Measurements from ENCODE around the gene MOB1A. TPM values are rescaled to one million over a fixed set of nuclear protein-coding genes. Genes with fewer than 3 reads are reported as not detected.

MOB1A gene
- total RNA-seq, 2 donors from 2014 or later, result 26.7 to 37.9 TPM

DNA sequence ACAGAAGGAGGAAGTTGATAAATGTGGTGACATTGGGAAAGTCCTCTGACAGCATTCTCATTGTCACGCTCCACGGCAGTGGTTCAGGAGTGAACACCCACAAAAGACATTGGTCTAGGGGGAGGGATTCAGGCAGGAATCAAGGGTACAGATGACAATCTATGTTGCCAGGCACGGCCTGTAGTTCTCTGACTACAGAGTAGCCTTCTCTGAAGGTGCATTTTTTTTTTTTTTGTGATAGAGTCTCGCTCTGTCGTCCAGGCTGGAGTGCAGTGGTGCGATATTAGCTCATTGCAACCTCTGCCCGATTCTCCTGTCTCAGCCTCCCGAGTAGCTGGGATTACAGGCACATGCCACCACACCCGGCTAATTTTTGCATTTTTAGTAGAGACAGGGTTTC is 7.4 kb upstream of the MOB1A start:
- peak overlapping the region in 1 of 4 donors; percentile 68 for H3K27ac ChIP-seq

DNA sequence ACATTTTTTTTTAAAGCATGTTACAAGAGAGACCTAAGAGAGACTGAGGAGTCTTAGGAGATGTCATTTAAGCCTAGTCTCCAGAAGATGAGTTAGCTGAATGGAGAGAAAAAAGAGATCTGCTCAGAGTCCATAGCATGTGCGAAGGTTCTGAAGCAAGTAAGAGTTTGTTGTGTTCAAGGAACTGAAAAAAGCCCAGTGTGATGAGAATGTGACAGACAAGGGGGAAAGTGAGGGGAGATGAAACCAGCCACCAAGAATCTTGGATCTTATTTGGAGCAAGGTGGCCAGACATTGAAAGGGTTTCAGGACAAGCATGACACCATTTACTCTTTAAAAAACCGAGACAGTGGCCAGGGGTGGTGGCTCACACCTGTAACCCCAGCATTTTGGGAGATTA is 5.2 kb upstream of the MOB1A start:
- Histone ChIP-seq H3K36me3 (replicated peaks in 1 of 2; ENCODE audit: insufficient read depth in 1 of 2, low read depth in 2 of 2) (no peaks in the 10 kb centered on the region), H3K4me3 (no peak overlapping the region), H3K27ac (no peak overlapping the region), H3K27me3 (no peaks in the 10 kb centered on the region), H3K4me1 (peaks cover 5% of the 10 kb centered on the region), H3K9me3 (no peaks in the 10 kb centered on the region)
- TF ChIP-seq, protein P1, sequence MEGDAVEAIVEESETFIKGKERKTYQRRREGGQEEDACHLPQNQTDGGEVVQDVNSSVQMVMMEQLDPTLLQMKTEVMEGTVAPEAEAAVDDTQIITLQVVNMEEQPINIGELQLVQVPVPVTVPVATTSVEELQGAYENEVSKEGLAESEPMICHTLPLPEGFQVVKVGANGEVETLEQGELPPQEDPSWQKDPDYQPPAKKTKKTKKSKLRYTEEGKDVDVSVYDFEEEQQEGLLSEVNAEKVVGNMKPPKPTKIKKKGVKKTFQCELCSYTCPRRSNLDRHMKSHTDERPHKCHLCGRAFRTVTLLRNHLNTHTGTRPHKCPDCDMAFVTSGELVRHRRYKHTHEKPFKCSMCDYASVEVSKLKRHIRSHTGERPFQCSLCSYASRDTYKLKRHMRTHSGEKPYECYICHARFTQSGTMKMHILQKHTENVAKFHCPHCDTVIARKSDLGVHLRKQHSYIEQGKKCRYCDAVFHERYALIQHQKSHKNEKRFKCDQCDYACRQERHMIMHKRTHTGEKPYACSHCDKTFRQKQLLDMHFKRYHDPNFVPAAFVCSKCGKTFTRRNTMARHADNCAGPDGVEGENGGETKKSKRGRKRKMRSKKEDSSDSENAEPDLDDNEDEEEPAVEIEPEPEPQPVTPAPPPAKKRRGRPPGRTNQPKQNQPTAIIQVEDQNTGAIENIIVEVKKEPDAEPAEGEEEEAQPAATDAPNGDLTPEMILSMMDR (IDR thresholded peaks at IDR 0.05), result no peak
- no peak for TF ChIP-seq POLR2A (IDR thresholded peaks at IDR 0.05)
- no peak for ATAC-seq
- whole genome bisulfite sequencing, 2 donors, result 73 to 75% methylated on average over 2 of the region's 2 CpGs
- intact Hi-C loops (cut with DNase I), result no loop called here
- no peak for DNase-seq

More for the DNA sequence above, 7.4 kb upstream of the MOB1A start:
- intact Hi-C loops (cut with DNase I), result no loop called here
- Histone ChIP-seq H3K4me1 (peaks cover 2% of the 10 kb centered on the region), H3K36me3 (replicated peaks in 1 of 2; ENCODE audit: insufficient read depth in 1 of 2, low read depth in 2 of 2) (no peaks in the 10 kb centered on the region), H3K27me3 (no peaks in the 10 kb centered on the region), H3K9me3 (no peaks in the 10 kb centered on the region), H3K4me3 (no peak overlapping the region)
- ATAC-seq (no peak), DNase-seq (peak in 1 of 4 donors; percentile 71)
- TF ChIP-seq, protein P1 (IDR thresholded peaks at IDR 0.05), result no peak
- peak in 1 of 3 donors; percentile 8 for TF ChIP-seq POLR2A (IDR thresholded peaks at IDR 0.05)
- WGBS, 2 donors, result 72 to 90% methylated on average over 9 of the region's 9 CpGs

DNA sequence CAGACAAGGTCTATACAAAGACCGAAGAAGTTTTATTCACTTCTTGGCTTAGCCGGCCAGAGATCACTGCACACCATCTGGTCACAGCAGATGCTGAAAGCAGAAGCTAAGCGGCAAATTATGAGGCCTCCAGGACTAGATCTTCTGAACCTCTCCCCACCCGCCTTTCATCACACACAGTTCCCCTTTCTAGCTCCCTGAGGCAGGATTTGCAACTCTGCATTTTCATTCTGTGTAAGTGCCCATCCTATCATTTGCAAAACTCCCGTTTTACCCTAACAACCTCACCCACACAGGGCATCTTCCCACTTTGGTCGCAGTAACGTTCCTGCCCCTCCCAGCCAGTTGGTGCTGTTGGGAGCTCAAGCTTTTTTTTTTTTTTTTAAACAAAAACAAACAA is 3.1 kb upstream of the MOB1A start:
- Histone ChIP-seq H3K27ac (peak overlapping the region in 1 of 4 donors; percentile 56), H3K4me1 (peaks cover 11% of the 10 kb centered on the region), H3K27me3 (no peaks in the 10 kb centered on the region), H3K36me3 (replicated peaks in 1 of 2; ENCODE audit: insufficient read depth in 1 of 2, low read depth in 2 of 2) (no peaks in the 10 kb centered on the region), H3K4me3 (no peak overlapping the region), H3K9me3 (no peaks in the 10 kb centered on the region)
- TF ChIP-seq, protein P1 (IDR thresholded peaks at IDR 0.05), result no peak
- TF ChIP-seq POLR2A (IDR thresholded peaks at IDR 0.05), result peak in 1 of 3 donors; percentile 22
- DNase-seq (peak in 2 of 4 donors; percentile 13 to 75), ATAC-seq (no peak)
- WGBS, 2 donors, result 62 to 76% methylated on average over 7 of the region's 7 CpGs
- intact Hi-C loops (cut with DNase I), result no loop called here

DNA sequence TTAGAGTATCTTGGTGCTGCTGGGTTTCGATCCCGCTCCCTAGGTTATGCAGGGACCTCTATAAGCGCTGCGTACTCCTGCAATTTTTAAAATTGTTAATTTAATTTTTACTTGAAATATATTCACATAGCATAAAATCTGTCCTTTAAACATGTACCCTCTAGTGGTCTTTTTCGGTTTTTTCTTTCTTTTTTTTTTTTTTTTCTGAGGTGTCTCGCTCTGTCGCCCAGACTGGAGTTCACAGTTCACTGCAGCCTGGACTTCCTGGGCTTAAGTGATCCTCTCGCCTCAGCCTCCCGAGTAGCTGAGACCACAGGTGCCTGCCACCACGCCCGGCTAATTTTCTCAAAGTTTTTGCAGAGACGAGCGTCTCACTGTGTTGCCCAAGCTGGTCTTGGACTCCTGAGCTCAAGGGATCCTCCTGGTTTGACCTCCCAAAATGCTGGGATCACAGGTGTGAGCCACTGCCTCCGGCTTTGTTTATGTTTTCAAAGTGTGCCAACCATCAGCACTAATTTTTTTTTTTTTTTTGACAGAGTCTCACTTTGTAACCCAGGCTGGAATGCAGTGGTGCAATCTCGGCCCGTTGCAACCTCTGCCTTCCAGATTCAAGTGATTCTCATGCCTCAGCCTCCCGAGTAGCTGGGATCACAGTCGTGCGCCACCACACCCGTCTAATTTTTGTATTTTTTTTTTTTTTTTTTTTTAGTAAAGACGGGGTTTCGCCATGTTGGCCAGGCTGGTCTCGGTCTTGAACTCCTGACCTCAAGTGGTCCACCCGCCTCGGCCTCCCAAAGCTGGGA is 585 bp upstream of the MOB1A start:
- 48 to 51% methylated on average over 25 of the region's 25 CpGs for WGBS, 2 donors
- H3K27me3 ChIP-seq, result no peaks in the 10 kb centered on the region
- peak overlapping the region in 1 of 2 donors; percentile 100 for H3K4me3 ChIP-seq
- DNase-seq, result peak in 1 of 4 donors; percentile 26
- no peaks in the 10 kb centered on the region for H3K9me3 ChIP-seq
- peak; percentile 23 for ATAC-seq
- intact Hi-C loops (cut with DNase I), result no loop called here
- TF ChIP-seq POLR2A (IDR thresholded peaks at IDR 0.05), result no peak
- TF ChIP-seq, protein P1 (IDR thresholded peaks at IDR 0.05), result peak in 6 of 7 experiments; percentile 17 to 86 (median 38)
- peaks cover 21% of the 10 kb centered on the region for H3K4me1 ChIP-seq
- no peaks in the 10 kb centered on the region for H3K36me3 ChIP-seq (replicated peaks in 1 of 2; ENCODE audit: insufficient read depth in 1 of 2, low read depth in 2 of 2)
- peak overlapping the region in 3 of 4 donors; percentile 7 to 97 (median 92) for H3K27ac ChIP-seq

Measured in body of pancreas (tissue), 4 donors.